ENCODE data around the gene ZBTB47.

DNA sequence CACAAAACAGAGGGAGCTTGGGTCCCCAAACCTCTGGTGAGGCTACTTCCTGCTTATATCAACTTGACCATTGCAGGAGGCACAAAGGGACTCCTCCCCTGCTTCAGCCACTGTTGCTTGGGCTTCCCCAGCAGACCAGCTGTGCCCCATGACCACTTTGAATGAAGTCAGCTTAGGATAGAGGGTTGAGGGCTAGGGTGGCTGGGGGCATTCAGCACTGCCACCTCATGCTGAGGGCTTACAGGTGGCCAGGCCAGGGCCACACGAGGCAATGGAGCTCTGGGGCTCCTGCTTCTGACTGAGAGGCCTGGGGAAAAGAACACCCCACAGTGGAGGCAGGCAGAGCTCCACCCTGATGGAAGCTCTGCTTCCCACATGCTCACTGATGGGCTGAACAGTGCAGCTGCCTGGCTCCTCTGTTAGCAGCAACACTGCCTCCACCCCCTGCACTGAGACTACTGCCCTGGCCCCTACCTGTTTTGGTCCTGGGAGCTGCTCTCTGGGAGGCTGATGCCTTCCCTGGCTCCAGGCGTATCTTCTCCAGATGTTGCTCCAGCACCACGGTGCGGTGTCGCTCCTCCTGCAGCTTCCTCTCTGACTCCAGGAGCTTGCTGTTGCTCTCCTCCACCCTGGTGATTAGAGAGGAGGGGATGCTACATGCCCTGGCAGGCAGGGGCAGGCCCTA is 59.3 kb downstream of the ZBTB47 start:
- TF ChIP-seq, protein P1, sequence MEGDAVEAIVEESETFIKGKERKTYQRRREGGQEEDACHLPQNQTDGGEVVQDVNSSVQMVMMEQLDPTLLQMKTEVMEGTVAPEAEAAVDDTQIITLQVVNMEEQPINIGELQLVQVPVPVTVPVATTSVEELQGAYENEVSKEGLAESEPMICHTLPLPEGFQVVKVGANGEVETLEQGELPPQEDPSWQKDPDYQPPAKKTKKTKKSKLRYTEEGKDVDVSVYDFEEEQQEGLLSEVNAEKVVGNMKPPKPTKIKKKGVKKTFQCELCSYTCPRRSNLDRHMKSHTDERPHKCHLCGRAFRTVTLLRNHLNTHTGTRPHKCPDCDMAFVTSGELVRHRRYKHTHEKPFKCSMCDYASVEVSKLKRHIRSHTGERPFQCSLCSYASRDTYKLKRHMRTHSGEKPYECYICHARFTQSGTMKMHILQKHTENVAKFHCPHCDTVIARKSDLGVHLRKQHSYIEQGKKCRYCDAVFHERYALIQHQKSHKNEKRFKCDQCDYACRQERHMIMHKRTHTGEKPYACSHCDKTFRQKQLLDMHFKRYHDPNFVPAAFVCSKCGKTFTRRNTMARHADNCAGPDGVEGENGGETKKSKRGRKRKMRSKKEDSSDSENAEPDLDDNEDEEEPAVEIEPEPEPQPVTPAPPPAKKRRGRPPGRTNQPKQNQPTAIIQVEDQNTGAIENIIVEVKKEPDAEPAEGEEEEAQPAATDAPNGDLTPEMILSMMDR (IDR thresholded peaks at IDR 0.05; ENCODE audit: poor library complexity) = no peak
- TF ChIP-seq EZH2 (IDR thresholded peaks at IDR 0.05; ENCODE audit: borderline replicate concordance) (no peak), EZH2phosphoT487 (IDR thresholded peaks at IDR 0.05; ENCODE audit: low read depth, severe bottlenecking, unreplicated experiment) (no peak)

All from hepatocyte (in vitro differentiated cells).